Measurements from ENCODE around the gene EXOC3. TPM values are rescaled to one million over a fixed set of nuclear protein-coding genes. Genes with fewer than 3 reads are reported as not detected.
"Not testable (repeated sequence)": the region's sequence is repeated elsewhere in the genome, so short reads cannot be mapped to it uniquely, and the experiment has no call there.

The EXOC3 gene
- total RNA-seq, 1 experiment from 2014 or later = 19.4 TPM

- Histone ChIP-seq H3K27me3 (peaks cover 2% of the 10 kb centered on the region; the same call in 1 of the 2 replicates), H3K4me3 (no peak overlapping the region)
- no peak for DNase-seq
Measured at GRCh38 chr5:504326-505154, 61.6 kb downstream of the EXOC3 start.

DNA sequence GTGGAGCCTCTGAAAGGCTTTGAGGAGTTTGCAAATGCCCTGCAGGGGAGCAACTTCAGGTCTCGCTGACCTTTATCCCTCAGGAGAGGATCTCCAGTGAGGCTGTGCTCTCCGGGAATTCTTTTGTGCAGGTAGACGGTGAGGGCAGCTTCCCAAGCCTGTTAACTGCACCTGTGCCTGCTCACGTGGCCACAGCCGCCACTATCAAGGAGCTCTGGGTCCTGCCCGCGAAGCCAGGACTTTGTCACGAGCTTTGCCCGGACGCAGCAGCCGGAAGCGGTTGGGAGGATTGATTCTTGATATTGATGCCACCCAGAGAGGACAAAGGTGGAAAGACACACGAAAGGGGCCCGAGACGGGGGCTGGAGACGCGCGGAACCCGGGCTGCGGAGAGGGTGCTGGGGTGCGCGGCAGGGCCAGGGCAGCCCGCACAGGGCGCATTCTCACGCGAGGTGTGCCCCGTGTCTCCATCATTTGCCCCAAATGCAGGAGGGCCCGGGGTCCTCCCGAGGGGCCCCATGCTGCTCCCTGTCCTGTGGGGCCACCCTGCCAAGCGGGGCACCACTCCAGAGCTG is 63.1 kb downstream of the EXOC3 start:
- Histone ChIP-seq H3K4me3 (no peak overlapping the region), H3K36me3 (no peaks in the 10 kb centered on the region)

More at GRCh38 chr5:504326-505154, 61.6 kb downstream of the EXOC3 start:
- no peaks in the 10 kb centered on the region for H3K9me3 ChIP-seq
- no peaks in the 10 kb centered on the region for H3K36me3 ChIP-seq

GRCh38 chr5:507986-508575 is 65.1 kb downstream of the EXOC3 start:
- not testable (repeated sequence) for H3K9me3 ChIP-seq, H3K36me3 ChIP-seq, DNase-seq, H3K27me3 ChIP-seq, H3K4me3 ChIP-seq

More for the DNA sequence above, 63.1 kb downstream of the EXOC3 start:
- Histone ChIP-seq H3K9me3 (no peaks in the 10 kb centered on the region), H3K27me3 (peaks cover 2% of the 10 kb centered on the region; the same call in 1 of the 2 replicates)
- DNase-seq = no peak

GRCh38 chr5:509611-510185 is 66.7 kb downstream of the EXOC3 start:
- Histone ChIP-seq H3K9me3 (no peaks in the 10 kb centered on the region), H3K36me3 (no peaks in the 10 kb centered on the region), H3K4me3 (no peak overlapping the region), H3K27me3 (peaks cover 2% of the 10 kb centered on the region; the same call in 1 of the 2 replicates)
- no peak for DNase-seq

GRCh38 chr5:510521-510920 is 67.5 kb downstream of the EXOC3 start:
- Histone ChIP-seq H3K9me3 (no peaks in the 10 kb centered on the region), H3K36me3 (no peaks in the 10 kb centered on the region), H3K4me3 (no peak overlapping the region), H3K27me3 (peaks cover 2% of the 10 kb centered on the region; the same call in 1 of the 2 replicates)
- DNase-seq = no peak

DNA sequence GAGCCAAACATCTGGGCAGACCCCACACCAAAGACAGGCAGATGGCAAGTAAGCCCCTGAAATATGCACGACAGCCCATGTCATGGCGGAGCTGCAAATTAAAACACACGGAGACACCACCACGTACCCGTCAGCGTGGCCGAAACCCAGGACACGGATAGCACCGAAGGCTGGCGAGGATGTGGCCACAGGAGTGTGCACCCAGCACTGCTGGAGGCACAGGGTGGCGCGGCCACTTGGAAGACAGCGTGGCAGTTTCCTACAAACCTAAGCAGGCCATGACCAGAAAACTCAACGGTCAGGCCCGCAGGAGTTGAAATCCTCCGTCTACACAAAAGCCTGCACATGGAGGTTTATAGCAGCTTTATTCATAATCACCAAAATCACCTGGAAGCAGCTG is 68.5 kb downstream of the EXOC3 start:
- Histone ChIP-seq H3K4me3 (no peak overlapping the region), H3K27me3 (no peaks in the 10 kb centered on the region), H3K9me3 (no peaks in the 10 kb centered on the region), H3K36me3 (no peaks in the 10 kb centered on the region)
- no peak for DNase-seq

- H3K9me3 ChIP-seq = no peaks in the 10 kb centered on the region
- H3K4me3 ChIP-seq = no peak overlapping the region
- H3K27me3 ChIP-seq = no peaks in the 10 kb centered on the region
- no peaks in the 10 kb centered on the region for H3K36me3 ChIP-seq
- DNase-seq = no peak
Measured at GRCh38 chr5:513216-514100, 70.5 kb downstream of the EXOC3 start.

- Histone ChIP-seq H3K9me3 (no peaks in the 10 kb centered on the region), H3K27me3 (no peaks in the 10 kb centered on the region), H3K4me3 (no peak overlapping the region), H3K36me3 (no peaks in the 10 kb centered on the region)
- DNase-seq = no peak
Measured at GRCh38 chr5:514101-514485, 71.1 kb downstream of the EXOC3 start.

- Histone ChIP-seq H3K4me3 (no peak overlapping the region), H3K27me3 (no peaks in the 10 kb centered on the region), H3K36me3 (no peaks in the 10 kb centered on the region), H3K9me3 (no peaks in the 10 kb centered on the region)
- DNase-seq = no peak
Measured at GRCh38 chr5:514673-515072, 71.7 kb downstream of the EXOC3 start.

DNA sequence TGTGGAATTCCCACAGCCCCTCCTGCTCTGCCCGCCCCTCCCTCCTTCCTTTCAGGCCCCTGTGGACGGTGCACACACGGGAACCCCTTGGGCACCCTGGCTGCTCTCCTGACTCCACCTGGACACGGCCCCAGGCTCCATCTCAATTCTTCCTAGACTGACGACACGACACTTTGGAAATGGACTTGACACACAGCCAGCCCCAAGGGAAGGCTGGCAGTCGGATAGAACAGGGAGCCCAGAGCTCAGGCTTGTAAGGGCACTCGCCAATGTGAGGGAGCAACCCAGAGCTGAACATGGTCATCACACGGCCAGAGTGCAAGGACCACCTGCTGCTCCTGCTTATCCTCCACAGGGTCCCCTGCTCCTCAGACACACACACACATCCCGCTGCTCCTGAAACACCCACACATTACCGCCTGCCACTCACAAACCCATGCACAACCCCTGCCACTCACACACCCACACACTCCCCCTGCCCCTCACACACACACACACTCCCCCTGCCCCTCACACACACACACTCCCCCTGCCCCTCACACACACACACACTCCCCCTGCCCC is 72.4 kb downstream of the EXOC3 start:
- no peak for DNase-seq
- no peak overlapping the region for H3K4me3 ChIP-seq
- H3K27me3 ChIP-seq = no peaks in the 10 kb centered on the region
- H3K9me3 ChIP-seq = no peaks in the 10 kb centered on the region
- no peaks in the 10 kb centered on the region for H3K36me3 ChIP-seq

DNA sequence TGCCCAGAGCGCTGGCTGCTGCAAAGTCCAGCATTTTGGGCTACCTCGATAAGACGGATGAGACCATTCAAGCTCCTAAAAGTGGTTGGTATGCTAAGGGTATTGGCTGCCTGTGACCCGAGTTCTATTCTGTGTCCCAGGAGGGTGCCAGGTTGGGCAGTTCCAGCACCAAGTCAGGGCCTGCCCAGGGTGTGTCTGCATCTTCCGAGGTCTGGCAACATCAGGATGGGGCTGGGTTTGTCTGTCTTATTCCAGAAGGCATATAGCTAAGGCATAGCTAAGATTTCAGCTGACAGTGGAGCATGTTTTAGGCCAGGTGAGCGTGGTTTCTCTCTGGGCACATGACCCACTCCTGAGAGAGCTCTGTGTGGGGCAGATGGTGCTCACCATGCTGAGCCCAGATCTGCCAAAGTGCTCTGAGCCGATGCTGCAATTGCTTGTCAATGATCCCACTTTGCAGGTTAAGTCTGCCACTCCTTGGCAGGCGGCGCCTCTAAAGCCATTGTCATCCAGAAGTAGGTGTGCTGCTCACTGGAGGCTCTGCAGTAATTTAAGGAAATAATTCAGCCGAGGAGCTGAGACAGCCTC is 73.5 kb downstream of the EXOC3 start:
- DNase-seq = no peak
- no peaks in the 10 kb centered on the region for H3K36me3 ChIP-seq
- H3K27me3 ChIP-seq = no peaks in the 10 kb centered on the region
- no peak overlapping the region for H3K4me3 ChIP-seq
- H3K9me3 ChIP-seq = no peaks in the 10 kb centered on the region

Other genes with a start within 250 kb of the EXOC3 start
- gene CCDC127, start 225.0 kb upstream of the EXOC3 start, total RNA-seq (2014; rRNA removed; shearing (Covaris generic); ENCODE audit: low replicate concordance) = 2.9 and 3.4 TPM in 2 replicates
- 101 and 128 TPM in 2 replicates for gene SDHA, start 224.9 kb upstream of the EXOC3 start, total RNA-seq (2014; rRNA removed; shearing (Covaris generic); ENCODE audit: low replicate concordance)
- 107 and 139 TPM in 2 replicates for gene PDCD6, start 171.5 kb upstream of the EXOC3 start, total RNA-seq (2014; rRNA removed; shearing (Covaris generic); ENCODE audit: low replicate concordance)
- 20.6 and 24.5 TPM in 2 replicates for gene AHRR, start 121.5 kb upstream of the EXOC3 start, total RNA-seq (2014; rRNA removed; shearing (Covaris generic); ENCODE audit: low replicate concordance)
- 2.9 and 3.6 TPM in 2 replicates for gene SLC9A3, start 81.3 kb downstream of the EXOC3 start, total RNA-seq (2014; rRNA removed; shearing (Covaris generic); ENCODE audit: low replicate concordance)
- 6.3 and 6.5 TPM in 2 replicates for gene CEP72, start 169.2 kb downstream of the EXOC3 start, total RNA-seq (2014; rRNA removed; shearing (Covaris generic); ENCODE audit: low replicate concordance)

Data from MG63 (cell line).